IPS DF 19.7 (cell line): ENCODE data around the gene ORC4.

Experiments
- DNase-seq: peaks from one replicate; pipeline ENCODE4 v3.0.0-alpha.2; 2013; ENCODE audit warnings: low read depth, low spot score

Gene ORC4

GRCh38 chr2:147934881-147935620 is 85.5 kb downstream of the ORC4 start:
- no peak for DNase-seq

- no peak for DNase-seq
Measured at GRCh38 chr2:147933931-147934330, 86.6 kb downstream of the ORC4 start.

GRCh38 chr2:147927053-147927588 is 93.4 kb downstream of the ORC4 start:
- no peak for DNase-seq

GRCh38 chr2:147925886-147926285 is 94.7 kb downstream of the ORC4 start:
- DNase-seq: no peak

- no peak for DNase-seq
Measured at GRCh38 chr2:147924647-147925046, 95.9 kb downstream of the ORC4 start.

GRCh38 chr2:147923846-147924245 is 96.7 kb downstream of the ORC4 start:
- DNase-seq: no peak

- no peak for DNase-seq
Measured at GRCh38 chr2:147917161-147917560, 103.4 kb downstream of the ORC4 start.

- no peak for DNase-seq
Measured at GRCh38 chr2:147916723-147917122, 103.8 kb downstream of the ORC4 start.

- no peak for DNase-seq
Measured at GRCh38 chr2:147916067-147916466, 104.5 kb downstream of the ORC4 start.

GRCh38 chr2:147913701-147914480 is 106.6 kb downstream of the ORC4 start:
- DNase-seq: no peak

GRCh38 chr2:147910990-147911473 is 109.5 kb downstream of the ORC4 start:
- DNase-seq: no peak

GRCh38 chr2:147909178-147909577 is 111.4 kb downstream of the ORC4 start:
- DNase-seq: no peak

GRCh38 chr2:147904051-147904450 is 116.5 kb downstream of the ORC4 start:
- no peak for DNase-seq

- no peak for DNase-seq
Measured at GRCh38 chr2:147888680-147889079, 131.9 kb downstream of the ORC4 start.

- no peak for DNase-seq
Measured at GRCh38 chr2:147886136-147886535, 134.4 kb downstream of the ORC4 start.

- DNase-seq: no peak
Measured at GRCh38 chr2:147884830-147885229, 135.7 kb downstream of the ORC4 start.

GRCh38 chr2:147882631-147883030 is 137.9 kb downstream of the ORC4 start:
- no peak for DNase-seq
